ENCODE measurements around the gene REV3L.

- TF ChIP-seq CTCF (conservative IDR thresholded peaks at IDR 0.05; ENCODE audit: low read depth, low read length) (no peak), EZH2phosphoT487 (IDR thresholded peaks at IDR 0.05; ENCODE audit: borderline replicate concordance, low read length) (no peak), EZH2 (IDR thresholded peaks at IDR 0.05; ENCODE audit: low read length, unreplicated experiment) (no peak)
These were observed 55.5 kb downstream of the REV3L start for GRCh38 chr6:111427341-111428116.

Data from PC-3 (cell line).